Suppressor macrophage treated with lipopolysaccharide for 1 hour (primary cell): ENCODE data around the gene NFE2.
"Not testable (repeated sequence)": the region's sequence is repeated elsewhere in the genome, so short reads cannot be mapped to it uniquely, and the experiment has no call there.

Experiments
- DNase-seq, 3 donors: peaks; one replicate each; pipeline ENCODE4 v3.0.0-alpha.2; 2020 to 2022

Gene NFE2

GRCh38 chr12:54304187-54304810 is 3.5 kb upstream of the NFE2 start:
- DNase-seq = peak; percentile 64 to 76 (median 73)

- no peak for DNase-seq
Observed at GRCh38 chr12:54303640-54304039, 2.8 kb upstream of the NFE2 start.

GRCh38 chr12:54301428-54302048 is 723 bp upstream of the NFE2 start:
- DNase-seq = peak; percentile 56 to 67 (median 58)

DNA sequence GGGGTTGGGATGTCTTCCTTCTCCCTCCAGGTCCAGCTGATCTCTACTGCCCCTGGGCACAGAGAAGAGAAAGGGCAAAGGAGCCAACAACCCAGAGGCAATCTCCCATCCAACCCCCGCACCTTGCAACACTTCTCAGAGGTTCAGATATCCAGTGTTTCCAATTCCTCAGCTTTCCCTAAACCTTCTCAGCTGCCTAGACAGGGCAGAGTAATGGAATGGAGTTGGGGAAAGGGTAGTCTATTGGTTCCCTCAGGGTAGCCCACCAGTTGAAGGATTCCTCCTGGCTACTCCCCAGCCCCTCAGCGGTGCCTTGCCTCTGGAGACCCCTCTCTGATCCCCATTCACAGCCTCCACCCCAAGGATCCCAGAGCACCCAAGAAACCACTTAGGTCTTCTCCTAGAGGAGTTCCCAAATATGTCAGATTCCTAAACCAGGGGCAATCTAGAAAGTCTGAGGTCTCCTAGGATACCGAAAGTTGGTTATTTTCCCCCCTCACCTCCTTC is 537 bp downstream of the NFE2 start:
- DNase-seq = no peak

DNA sequence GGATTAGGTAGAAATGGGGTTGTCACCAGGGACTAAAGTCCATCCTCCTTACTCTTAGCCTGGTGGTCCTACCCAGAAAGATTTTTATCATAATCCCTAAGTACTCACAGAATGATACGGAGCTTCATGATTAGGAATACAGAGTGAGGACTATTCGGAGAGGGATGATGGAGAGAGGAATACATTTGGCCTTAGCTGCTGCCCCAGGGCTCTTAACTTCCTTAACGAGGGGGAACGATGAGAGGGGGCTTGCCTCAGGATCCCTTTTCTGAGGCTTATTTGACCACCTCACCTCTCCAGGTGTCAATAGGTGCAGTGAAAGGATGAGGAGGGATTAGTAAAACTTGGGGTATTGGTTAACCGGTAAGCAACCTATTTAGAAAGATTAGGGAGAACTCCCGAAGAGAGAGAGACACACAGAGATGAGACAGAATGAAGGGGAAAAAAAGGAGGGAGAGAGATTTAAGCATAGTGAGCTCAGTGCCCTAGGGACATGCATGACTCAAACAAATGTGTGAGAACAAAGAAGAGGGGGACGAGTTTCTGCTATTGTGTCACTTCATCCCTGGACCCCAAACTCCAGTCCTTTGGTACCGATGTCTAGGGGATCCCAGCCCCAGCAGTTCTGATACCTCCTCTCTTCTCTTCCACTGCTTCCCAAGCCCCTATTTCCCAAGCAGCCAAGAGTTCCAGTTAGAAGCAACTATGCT is 1.1 kb downstream of the NFE2 start:
- no peak for DNase-seq

DNA sequence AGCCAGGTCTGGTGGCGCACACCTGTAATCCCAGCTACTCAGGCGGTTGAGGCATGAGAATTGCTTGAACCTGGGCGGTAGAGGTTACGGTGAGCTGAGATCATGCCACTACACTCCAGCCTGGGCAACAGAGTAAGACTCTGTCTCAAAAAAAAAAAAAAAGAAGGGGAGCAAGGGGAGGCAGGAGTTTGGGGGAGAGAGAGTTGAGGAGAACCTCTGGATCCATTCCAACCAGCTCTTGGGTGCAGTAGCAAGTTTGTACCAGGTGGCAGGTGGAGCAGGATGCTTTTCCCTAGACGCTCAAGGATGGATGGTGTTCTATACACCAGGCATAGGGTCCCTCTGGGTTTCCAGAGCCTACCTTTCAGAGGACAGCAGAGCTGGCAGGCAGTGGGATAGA is 1.9 kb downstream of the NFE2 start:
- DNase-seq = no peak

DNA sequence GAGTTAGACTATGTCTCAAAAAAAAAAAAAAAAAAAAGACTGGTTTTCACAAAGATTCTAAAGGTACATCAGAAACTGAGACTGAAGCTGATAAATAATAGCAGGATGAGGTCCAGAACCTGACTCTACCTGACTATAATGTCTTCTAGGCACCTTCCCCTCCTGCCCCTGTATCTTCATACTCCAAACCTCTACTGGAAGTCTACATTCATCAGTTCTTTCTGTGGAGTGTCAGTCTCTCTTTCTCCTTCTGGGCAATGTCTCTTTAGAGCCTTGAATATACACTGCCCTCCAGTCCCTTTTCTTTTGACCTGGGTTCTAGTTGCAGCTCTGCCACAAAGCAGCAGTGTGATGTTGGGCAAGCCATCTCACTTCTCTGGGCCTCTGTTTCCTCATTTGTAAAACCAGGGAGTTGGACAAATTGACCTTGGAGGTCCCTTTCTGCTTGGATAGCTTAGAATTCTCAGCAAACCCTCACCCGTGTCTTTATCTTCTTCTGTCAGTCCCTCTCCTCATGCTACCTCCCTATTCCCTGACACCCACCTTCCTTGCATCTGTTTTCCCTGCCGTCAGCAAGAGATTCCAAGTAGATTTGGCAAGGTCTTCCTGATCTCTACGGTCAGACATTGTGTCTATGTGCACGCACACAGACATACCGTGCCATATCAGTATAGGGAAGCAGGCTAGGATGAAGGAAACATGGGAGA is 4.3 kb downstream of the NFE2 start:
- DNase-seq = no peak

GRCh38 chr12:54294953-54295566 is 5.8 kb downstream of the NFE2 start:
- DNase-seq = no peak

- DNase-seq = peak; percentile 80 to 86 (median 82)
Observed at GRCh38 chr12:54294152-54294952, 6.5 kb downstream of the NFE2 start.

DNA sequence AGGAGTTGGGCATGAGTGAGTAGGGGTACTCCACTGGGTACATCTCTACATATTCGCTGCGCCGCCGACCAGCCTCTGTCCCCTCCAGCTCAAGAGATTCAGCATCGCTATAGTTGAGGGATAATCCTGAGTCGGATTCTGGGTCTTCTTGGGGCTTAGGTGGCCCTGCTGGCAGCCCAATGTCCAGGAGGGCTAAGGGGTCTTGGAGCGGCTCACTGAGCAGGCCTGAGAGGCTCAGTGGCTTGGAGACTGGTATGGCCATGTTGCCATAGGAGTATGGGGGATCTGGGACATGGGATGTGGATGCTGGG is 7.9 kb downstream of the NFE2 start:
- no peak for DNase-seq

DNA sequence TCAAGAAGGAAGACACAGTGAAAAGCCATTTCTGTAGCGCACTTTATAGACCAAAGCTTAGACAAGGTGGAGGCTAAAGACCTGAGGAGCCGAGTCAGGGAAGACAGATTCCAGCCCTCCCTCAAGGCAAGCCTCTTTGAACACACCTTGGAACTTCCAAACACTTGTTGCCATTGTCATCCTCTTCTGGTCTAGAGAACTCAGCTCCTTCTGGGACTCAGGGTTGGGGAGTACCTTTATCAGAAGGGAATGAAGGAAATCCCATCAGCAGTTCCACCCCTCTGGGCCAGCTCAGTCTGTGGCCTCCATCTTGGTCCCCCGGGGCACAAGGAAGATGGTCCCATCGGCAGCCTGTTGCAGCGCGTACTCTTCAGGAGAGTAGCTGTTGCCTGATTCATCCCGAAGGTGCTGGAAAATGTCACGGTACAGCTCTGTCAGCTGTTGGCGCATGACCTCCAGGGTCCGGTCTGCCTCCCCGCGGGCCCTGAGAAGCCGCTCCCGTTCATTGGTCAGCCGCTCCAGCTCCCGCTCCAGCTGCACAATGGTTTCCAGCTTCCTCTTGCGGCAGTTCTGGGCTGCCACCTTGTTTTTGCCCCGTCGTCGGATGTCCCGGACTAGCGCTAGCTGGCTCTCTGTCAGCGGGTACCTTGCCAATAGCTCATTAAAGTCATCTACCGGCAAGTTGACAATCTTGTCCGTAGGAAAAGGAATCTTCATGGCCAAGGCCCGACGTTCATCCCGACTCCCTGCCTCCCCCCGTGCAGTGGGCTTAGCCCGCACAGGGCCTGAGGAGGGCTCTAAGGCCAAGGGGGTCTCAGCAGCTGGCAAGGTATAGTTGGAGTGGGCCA is 8.5 kb downstream of the NFE2 start:
- no peak for DNase-seq

DNA sequence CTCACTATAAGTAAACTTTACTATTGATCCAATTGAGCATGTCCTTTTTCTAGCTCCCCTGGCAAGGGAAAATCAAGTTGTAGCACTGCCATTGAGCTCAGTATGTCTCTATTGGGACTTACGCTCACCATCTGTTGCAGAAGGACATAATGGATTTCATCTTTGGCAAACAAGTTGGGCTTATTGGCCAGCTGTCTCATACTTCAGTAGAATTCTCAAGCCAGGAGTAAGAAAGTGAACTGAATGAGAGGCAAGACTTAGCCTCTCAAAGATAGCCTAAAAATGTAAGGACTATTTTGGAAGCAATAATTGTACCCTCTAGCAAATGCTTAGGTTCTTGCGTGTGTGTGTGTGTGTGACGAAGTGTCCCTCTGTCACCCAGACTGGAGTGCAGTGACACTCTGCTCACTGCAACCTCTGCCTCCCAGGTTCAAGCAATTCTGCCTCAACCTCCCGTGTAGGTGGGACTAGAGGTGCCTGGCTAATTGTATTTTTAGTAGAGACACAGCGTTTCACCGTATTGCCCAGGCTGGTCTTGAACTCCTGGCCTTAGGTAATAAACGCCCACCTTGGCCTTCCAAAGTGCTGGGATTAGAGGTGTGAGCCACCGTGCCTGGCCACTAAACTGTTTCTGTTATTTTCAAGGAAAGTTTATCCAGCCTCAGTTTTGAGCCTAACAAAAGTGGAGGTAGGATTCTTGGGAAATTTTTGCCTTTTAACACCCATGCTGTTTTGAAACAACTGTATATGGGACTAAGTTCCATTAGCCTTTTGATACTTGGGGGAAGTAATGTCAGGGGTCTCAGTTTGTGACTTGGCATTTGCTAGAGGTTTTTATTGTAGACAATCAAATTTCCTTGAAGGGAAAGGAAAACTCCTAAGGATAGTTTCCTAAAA is 13.3 kb downstream of the NFE2 start:
- DNase-seq = no peak

DNA sequence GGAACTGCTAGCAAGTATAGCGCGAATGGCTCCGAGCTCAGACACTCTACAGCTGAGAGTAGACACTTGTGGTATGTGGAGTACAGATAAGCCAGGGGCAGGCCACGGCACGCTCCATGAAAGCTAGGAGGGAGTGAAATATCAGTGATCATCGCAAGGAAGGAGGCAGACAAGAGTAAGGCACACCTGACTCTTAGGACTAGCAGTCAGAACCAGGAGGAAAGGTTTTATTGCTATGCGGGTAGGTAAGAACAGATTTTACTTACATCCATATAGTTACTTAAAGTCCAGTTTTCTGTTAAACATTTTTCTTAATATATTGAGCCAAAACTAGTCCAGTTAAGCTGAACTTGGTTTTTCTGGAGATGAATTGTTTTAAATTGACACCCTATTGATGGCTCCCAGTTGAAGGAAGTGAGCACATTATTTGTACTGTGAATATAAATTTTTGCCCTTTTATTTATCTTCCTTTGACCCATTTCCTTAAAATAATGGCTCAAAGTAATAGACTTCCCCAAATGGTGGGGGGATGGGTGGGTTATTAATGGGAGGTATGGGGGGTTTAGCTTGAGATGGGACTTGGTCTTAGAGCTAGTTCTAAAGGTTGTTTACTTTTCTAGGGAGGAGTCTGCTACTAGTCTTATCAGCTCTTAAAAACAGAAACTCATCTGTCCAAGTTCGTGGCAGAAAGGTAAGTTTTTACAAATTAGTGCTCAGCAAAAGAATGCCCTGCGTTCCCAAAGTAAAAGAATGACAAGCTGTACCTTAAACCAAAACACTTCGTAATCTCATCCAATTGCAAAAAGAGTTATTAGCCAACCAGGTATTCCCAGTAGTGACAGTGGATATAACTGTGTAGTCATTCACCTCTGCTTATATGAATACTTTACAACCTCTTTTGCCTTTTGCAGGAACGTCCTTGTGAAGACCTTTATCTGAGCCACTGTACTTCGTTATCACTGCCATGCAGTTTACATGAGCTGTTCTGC is 14.5 kb downstream of the NFE2 start:
- no peak for DNase-seq

- DNase-seq = peak in 1 of 3 donors; percentile 45
Observed at GRCh38 chr12:54285150-54286041, 15.4 kb downstream of the NFE2 start.

DNA sequence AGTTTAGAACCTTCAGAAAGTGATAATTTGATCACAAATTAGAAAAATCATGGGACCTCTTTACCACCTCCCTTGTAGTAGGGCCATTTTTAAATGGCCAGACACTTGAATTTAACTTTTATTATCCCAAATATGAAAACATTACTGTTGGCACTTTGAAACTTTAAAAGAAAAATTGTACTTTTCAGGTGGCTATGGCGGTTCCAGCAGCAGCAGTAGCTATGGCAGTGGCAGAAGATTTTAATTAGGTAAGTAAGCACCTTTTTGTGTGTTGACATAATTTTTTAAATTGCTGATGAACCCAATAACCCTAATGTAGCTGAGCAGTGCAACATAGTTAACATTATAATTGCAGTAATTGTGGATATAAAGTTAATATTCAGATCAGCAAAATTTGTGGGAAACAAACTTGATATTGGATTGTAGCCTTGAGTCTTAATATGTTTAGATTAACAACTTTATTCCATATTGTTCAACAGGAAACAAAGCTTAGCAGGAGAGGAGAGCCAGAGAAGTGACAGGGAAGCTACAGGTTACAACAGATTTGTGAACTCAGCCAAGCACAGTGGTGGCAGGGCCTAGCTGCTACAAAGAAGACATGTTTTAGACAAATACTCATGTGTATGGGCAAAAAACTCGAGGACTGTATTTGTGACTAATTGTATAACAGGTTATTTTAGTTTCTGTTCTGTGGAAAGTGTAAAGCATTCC is 16.6 kb downstream of the NFE2 start:
- not testable (repeated sequence) for DNase-seq

GRCh38 chr12:54282949-54283593 is 17.7 kb downstream of the NFE2 start:
- DNase-seq = no peak

- not testable (repeated sequence) for DNase-seq
Observed at GRCh38 chr12:54281694-54282093, 19.1 kb downstream of the NFE2 start.
